GM08714 (cell line): ENCODE results near the gene MTA1.

Source experiments
- H3K4me3 ChIP-seq: fragments of 200-500 bp; sonication (Bioruptor generic); 2 replicates; pipeline ENCODE4 v1.5.1; 2014; ENCODE audit warnings: mild to moderate bottlenecking, low read length, inconsistent platforms
- ZNF274 ChIP-seq: IDR thresholded peaks from 2 replicates; pipeline ENCODE4 v1.6.1; 2012; ENCODE audit warnings: mild to moderate bottlenecking, low read depth, low read length

The MTA1 gene

DNA sequence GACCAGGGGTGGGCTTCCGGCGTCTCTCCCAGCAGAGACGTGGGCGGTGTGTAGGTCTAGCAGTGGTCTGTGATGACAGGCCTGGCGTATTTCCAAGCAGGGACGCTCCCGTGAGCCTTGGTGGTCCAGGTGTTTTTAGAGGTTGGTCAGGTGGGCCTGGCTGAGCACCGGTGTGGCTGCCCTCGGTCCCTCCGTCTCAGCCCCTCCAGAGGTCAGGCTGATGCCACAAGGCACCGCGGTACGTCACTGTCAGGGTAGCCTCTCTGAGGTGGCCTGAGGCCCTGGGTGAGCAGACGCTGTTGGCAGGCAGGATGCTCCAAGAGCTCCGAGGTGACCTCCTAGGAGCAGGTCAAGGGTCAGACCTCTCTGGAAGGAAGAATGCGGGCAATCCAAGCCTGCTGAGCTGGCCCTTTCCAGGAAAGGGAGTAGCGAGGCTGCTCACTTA, 13.6 kb downstream of the MTA1 start:
- no peak overlapping the region for H3K4me3 ChIP-seq
- TF ChIP-seq ZNF274: no peak

DNA sequence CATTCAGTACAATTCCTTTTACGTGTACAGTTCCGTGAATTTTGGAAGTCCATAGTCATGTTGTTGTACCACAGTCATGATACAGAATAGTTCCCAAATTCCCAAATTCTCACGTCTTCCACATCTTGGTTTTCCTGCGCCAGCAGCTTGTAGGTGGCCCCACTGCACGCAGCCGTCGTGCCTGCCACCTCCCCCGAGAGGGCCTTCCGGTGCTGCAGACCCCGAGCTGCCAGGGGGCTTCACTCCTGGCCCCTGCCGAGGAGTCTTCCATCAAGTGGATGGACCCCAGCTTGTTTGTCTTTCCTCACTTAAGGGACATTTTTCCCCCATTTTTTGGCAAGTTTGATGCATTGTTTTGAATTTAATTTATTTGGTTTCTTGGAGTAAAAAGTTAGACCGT, 16.8 kb downstream of the MTA1 start:
- no peak for TF ChIP-seq ZNF274
- H3K4me3 ChIP-seq: no peak overlapping the region

DNA sequence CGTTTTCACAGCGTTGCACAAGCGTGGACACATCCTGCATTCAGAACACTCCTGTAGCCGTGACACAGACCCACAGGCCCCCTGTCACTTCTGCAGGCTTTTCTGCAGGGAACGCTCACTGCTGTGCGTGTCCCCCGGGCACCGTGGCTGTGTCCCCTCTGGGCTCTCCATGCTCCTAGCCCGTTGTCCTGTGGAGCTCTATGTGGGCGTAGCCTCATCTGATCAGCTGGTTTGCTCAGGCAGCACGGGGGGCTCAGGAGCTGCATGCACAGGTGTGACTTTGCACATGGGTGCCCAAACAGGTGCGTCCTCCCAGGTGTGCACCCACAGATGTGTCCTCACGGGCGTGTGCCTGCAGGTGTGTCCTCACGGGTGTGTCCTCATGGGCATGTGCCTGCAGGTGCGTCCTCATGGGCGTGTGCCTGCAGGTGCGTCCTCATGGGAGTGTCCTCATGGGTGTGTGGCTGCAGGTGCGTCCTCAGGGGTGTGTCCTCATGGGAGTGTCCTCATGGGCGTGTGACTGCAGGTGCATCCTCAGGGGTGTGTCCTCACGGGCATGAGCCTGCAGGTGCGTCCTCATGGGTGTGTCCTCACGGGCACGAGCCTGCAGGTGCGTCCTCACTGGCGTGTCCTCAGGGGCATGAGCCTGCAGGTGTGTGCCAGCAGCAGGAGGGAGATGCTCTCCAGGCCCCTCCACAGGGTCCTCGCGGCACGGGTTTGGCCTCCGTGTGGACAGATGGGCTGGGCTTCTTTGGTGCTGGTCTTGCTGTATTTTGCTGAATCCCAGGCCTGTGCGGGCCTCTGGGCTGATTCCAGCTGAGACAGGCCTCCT, 17.5 kb downstream of the MTA1 start:
- no peak overlapping the region for H3K4me3 ChIP-seq
- no peak for TF ChIP-seq ZNF274

DNA sequence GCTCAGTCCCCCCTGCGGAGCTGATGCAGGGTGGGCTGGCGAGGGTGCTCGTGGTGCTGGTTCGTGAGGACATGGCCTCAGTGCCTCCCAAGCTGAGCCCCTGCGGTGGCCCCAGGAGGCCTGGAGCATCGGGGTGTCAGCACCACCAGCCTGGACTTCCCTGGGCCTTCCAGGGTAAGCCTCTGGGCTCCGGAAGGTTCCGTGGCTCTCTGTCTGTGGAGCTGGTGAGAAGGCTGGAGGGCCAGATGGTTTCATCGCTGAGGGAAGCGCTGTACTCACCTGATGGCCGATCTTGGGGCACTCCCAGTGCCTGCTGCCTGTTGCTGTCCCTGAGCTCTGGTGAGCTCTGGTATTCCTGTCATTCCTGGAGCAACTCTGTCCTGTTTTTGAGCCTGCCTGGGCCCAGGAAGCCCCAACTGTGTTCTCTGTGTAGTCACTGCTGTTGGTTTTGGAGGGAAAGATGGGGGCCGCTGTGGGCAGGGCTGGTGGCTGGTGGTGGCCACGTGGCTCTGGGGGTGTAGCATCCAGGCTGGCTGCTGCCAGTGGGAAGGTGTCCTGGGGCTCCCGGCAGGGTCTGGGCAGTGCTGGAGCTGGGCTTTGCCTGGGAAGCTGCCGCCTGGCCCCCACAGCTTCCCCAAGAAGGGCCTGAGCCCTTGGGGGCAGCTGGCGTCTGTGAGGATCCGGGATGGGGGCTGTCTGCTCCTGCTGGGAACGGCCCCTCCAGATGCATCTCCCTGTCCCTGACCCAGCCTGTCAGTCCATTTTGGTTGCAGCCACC, 18.3 kb downstream of the MTA1 start:
- H3K4me3 ChIP-seq: no peak overlapping the region
- TF ChIP-seq ZNF274: no peak

DNA sequence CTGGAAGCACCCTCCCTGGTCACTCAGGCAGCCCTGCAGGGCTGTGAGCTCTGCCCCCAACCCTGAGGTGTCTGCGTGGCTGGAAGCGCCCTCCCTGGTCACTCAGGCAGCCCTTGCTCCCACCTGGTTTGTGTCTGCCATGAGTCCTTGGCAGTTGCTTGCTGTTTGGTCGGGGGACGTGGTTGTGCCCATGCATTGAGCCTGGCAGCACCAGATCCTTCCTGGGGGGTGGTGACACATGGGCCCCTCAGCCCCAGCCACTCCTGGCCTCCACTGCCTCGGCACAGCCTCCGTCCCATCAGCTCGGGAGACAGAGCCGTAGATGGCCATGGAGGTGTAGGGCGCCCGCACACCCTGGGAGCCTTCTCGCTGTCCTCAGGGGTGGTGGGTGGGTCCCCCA, 19.6 kb downstream of the MTA1 start:
- no peak for TF ChIP-seq ZNF274
- H3K4me3 ChIP-seq: no peak overlapping the region

DNA sequence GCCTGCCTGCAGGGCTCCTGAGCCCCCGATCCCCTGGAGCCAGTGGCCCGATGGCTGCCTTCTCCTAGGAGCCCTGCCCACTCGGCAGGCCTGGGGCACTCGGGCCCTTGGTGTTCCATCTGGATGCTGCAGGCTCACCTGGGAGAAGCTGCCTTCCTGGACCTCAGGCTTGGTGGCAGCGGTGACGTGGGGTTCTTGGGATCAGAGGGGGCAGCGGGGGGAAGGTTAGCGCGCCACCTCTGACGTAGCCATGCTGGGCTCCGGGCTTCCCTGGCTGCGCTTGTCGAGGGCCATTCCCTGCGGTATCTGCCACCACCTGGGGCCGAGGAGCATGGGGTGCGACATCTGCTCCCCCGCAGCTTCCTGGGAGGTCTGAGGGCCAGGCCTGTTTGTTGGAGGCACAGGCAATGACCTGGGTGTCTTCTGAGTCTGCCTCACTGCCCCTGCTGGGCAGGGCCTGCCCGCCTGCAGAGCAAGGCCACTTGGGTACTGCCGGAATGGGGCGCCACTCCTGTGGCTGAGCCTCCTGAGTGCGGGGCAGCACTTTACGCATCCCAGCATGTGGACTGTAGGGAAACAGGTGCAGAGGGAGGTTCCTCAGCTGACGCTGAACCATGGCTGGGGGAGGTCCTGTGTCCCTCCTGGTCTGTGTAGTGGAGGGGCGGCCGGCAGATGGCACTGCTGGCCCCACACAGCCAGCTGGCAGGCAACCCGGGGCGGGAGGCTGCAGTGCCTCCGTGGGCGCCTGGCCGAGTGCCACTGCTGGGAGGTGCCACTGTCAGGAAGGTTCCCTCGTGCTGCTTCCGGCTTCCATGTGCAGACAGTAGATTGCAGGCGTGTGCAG, 20.3 kb downstream of the MTA1 start:
- H3K4me3 ChIP-seq: no peak overlapping the region
- TF ChIP-seq ZNF274: no peak

DNA sequence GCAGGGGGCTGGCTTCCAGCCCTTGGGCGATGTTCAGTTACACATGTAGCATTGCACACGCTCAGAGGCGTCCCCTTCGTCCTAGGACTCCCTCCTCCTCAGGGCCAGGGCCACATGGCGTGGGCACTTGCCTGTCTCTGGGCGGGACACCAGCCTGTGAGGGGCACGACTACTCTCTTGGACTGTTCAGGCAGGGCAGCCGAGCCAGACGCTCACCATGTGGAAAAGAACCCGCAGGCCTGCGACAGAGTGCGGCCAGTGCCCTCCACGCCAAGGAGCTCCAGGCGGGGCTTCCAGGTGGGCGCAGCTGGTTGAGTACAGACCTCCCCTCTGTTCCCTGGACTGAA, 20.9 kb downstream of the MTA1 start:
- no peak for TF ChIP-seq ZNF274
- no peak overlapping the region for H3K4me3 ChIP-seq

DNA sequence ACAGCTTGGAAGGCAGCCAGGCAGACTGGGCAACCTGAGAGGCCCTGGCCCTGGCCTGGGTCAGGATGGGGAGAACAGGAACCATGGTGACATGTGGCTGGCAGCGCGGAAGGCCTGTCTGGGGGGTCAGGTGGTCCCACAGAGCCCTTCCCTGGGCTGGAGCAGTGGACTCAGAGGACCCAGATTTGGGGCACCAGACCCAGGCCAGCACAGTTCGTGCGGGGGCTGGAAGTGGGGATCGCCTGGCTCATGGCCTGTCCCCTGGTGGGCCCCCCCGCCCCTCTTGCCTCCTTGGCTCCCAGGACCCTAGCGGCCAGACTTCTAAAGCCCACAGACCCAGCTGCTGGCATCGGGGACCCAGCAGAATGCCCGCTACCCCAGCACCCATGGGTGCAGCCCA, 21.4 kb downstream of the MTA1 start:
- TF ChIP-seq ZNF274: no peak

DNA sequence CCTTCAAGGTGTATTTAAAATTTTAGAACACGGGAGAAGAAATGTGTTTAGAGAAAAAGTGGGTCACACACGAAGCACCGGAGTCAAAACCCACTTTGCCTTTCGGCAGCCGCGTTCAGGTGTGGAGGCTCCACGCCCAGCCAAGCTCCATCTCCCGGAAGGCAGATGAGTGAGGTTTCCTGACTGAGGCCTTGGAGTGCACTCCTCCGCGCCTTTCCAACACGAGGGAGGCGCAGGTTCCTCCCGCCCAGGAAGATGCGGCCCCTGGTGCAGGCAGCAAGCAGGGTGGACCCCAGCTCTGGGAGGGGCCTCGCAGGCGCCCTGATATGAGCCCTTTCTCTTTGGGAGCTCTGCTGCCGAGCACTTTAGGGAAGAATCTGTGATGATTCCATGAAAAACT, 22.5 kb downstream of the MTA1 start:
- no peak overlapping the region for H3K4me3 ChIP-seq
- TF ChIP-seq ZNF274: no peak

More for the DNA sequence above, 21.4 kb downstream of the MTA1 start:
- no peak overlapping the region for H3K4me3 ChIP-seq

DNA sequence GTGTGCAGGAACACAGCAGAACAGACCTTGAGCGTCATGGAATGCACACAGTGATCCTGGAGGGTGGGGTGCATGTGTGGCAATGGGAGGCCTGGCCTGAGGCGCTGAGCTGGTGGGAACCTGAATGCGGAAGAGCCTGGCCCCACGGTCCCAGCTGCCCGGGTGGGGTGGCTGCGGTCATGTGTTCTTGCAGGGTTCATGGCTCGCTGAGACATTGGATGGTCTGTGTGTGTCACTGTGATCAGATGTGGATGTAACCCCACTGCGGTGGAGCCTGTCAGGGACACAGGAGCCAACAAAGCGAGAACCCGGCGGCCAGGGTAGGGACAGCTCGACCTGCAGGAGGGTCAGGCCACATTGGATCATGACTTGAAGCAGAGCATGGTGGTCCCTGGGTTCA, 23.2 kb downstream of the MTA1 start:
- H3K4me3 ChIP-seq: no peak overlapping the region
- no peak for TF ChIP-seq ZNF274

DNA sequence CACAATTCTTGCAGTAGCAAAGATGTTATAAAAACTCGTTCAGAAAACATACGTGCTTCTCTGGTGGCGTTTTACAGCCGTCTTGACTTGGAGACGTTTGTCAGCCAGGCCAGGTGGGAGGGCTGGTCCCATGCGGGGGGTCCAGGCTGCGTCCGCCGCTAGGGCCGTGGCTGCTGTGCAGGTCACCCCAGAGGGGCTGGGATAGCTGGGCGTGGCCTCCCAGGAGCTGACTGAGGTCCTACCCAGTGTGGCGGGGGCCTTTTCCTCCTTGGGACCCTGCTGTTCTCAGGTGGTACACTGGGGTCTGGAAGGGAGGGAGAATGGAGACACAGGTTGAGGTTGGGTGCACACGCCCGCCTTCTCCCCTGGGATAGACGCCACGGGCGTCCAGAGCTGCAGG, 25.2 kb downstream of the MTA1 start:
- H3K4me3 ChIP-seq: no peak overlapping the region
- no peak for TF ChIP-seq ZNF274

DNA sequence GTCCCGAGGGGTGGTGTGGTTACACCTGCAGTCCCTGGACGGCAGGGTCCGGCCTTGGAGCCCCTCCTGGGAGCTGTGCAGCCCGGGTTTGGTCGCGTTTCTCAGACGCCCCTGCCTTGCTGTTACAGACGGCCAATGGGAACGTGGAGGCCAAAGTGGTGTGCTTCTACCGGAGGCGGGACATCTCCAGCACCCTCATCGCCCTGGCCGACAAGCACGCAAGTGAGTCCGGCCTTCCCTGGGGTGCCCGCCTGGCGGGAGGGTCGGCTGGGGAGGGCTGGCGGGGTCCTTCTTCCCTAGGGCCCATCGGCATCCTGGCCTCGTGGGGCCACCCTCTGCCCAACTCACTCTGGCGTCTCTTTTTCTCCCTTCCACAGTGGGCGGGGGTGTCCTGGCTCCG, 25.7 kb downstream of the MTA1 start:
- TF ChIP-seq ZNF274: no peak

DNA sequence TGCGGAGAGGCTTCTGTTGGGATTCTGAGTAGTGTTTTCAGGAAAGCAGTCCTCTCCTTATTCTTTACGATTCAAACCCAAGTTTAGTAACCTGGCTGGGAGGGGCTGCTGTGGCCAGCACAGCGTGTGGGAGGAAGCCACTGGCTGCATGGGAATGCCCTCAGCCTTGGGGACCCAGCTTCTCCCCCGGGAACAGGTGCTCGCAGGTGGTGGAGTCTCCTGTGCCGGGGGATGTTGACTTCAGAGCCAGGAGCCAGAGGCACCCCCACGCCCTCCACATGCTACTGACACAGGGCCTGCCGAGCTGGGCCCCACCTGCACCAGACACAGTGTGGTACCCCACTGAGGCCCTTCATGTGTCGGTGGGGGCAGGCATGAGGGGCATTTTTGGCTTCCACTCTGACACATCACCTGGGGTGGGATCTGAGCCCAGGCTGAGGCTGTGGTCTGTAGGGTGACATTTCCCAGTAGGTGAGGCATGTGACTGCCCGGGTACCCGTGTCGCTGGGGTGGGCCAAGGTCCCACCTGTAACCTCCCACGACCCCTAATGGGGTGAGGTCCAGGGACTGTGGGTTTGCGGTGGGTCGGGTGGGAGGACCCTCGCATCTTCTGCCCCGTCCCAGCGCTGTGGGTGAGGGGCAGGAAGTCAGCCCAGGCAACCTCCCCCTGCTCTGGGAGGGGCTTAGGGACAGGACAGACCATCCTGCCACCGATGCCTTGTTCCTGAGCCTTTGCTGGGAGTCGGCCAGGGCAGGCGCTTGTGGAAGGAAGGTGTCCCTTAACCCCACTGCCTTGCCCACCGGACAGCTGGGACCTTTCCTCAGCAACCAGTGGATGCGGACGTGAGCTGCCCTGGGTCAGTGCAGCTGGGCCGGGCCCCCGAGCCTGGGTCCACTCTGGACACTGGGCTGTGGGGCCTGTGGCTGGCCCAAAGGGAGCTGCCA, 26.5 kb downstream of the MTA1 start:
- TF ChIP-seq ZNF274: no peak
- H3K4me3 ChIP-seq: no peak overlapping the region

More for the DNA sequence above, 25.7 kb downstream of the MTA1 start:
- no peak overlapping the region for H3K4me3 ChIP-seq
